IPS-11a (cell line): Measurements from ENCODE around the gene TSEN54.
A peak's percentile ranks its signal among the peaks of the same experiment; 100 is the strongest.

Source experiments
- H3K4me3 ChIP-seq: one replicate; pipeline ENCODE4 v1.5.1; 2013; ENCODE audit warnings: low read depth, low read length, control low read depth

The TSEN54 gene

GRCh38 chr17:75502721-75503329, 13.5 kb upstream of the TSEN54 start:
- no peak overlapping the region for H3K4me3 ChIP-seq

- no peak overlapping the region for H3K4me3 ChIP-seq
Measured at GRCh38 chr17:75503337-75503950, 12.9 kb upstream of the TSEN54 start.

DNA sequence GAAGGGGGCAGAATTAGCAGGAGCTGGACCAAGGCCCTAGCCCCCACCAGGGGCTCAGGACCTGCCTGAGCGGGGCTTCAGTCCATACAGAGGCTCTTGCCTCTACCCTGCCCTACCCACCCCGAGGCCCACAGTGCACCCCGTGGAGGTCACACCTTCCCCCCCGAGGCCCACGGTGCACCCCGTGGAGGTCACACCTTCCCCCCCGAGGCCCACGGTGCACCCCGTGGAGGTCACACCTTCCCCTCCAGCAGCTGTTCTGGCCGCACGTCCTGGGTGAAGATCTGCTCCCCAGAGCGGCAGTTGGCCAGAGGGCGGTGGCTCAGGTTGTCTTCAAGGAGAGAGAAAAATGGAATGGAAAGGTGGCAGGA, 12.4 kb upstream of the TSEN54 start:
- H3K4me3 ChIP-seq = no peak overlapping the region

DNA sequence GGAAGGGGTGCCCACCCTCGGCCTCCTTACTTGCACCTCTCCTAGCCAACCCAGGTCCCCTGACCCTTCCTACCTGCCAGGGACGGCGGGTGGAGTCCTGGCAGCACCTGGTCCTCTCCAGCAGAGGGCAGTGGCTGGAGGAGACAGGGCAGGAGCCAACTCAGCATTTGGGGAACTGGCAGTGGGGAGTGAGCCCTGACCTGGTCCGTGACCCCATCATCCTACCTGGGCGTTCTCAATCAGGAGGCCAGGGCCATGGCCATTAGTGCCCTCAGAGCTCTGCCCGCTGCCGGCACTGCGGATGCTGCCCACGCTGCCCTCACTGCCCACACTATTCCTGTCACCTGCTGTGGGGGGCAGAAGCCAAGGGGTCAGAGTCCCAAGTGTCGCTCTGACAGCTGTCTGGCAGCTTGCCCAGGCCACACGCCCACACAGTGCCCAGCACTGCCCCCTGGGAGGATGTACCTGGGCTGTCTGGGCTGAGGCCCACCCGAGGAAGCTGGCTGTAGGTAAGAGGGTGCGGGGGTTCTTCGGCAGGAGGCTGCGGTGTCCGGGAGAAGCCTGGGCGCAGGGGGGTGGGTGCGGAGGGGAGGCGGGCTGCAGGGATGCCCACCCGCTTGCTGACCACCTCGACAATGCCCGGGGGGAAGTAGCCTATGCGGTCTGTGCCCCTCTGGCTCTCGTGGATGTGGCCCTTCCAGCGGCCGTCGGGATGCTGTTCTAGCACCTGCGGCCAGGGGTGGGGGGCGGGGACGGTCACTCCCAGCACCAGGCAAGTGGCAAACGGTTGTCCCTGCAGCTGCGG, 11.8 kb upstream of the TSEN54 start:
- no peak overlapping the region for H3K4me3 ChIP-seq

DNA sequence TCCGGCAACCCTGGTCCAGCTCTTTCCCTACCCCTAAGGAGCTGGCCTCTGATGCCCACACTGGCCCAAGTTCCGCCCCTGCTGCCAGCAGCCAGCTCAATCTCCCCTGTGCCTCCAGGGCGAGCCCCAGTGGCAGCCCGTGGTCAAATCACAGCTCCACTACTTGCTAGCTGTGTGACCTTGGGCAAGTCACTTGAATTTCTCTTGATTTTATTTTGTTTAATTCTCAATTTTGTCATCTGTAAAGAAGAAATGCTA, 11.2 kb upstream of the TSEN54 start:
- no peak overlapping the region for H3K4me3 ChIP-seq

DNA sequence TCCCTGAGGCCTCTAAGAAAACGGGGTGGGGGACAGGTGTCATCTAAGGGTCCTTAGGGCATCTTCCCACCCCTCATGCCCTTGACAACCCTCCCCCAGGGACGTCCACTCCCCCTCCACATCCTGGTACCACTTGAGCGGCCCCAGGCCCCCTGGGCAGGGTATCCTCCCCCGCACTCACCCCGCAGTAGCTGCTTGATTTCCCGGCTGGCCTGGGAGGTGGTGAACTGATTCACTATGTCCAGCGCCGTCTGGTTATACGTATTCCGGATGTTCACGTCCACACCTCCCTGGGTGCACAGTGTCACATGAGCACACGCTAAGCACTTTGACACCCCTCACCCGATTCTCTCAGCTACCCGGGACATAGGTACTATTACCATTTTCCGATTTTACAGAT, 10.7 kb upstream of the TSEN54 start:
- H3K4me3 ChIP-seq = no peak overlapping the region

GRCh38 chr17:75506134-75506533, 10.2 kb upstream of the TSEN54 start:
- no peak overlapping the region for H3K4me3 ChIP-seq

DNA sequence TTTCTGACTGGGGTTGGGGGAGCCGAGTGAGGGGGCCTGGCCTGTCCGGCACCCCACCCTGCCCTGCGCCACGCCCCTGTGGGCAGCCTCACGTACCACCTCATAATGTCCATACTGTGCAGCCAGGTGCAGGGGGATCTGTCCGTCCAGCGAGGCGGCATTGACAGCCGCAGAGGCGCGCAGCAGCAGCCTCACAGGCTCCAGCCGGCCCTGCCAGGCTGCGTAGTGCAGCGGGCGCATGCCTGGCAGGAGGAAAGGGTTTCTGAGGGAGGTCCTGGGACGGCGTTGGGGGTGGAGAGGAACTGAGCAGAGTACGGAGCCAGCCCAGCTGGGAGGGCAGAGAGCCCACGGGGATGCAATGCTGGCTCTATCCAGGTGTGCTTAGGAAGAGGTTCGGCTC, 9.4 kb upstream of the TSEN54 start:
- H3K4me3 ChIP-seq = no peak overlapping the region

DNA sequence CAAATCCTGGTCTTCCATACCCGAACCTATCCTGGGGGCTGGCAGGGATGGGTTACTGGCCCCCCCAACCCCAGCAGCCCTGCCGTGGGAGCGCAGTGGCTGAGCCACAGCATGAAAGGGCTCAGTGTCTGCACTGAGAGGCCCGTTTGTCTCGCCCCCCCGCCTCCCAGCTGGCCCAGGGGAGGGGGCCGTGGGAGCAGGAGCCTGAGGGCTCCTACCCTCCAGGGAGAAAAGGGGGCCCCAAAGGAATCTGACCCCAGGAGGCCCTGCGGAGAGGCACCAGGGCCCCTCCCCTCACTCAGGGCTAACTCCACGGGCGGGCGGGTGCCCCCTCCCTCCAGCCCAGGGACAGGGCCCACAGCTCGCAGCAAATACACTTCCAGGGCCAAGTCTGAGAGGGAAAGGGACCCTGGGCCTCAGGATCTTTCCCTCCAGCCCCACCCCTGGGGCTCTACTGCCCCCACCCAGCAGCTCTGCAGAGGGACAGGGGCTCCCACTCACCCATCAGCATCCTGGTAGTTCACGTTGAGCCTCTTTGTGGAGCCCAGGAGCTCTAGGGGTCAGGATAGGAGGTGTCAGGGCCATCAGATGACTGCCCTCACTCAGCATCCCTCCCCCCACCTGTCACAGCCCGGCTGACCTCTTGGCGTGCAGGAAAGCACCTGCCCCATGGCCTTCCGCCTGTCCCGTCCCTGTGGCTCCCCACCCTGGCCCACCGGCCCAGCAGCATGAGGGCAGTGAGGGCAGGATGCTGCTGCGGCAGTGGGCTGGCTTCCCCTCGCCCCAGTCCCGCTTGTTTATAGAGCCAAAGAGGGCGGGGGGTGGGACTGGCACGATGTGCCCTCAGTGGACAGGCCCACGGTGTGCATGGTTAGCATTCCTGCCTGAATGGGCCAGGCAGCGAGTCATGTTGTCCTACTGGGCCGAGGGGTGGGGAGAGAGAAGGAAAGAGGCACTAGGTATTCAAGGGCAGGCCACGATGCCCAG, 8.3 kb upstream of the TSEN54 start:
- no peak overlapping the region for H3K4me3 ChIP-seq

- no peak overlapping the region for H3K4me3 ChIP-seq
Measured at GRCh38 chr17:75508931-75509361, 7.4 kb upstream of the TSEN54 start.

- no peak overlapping the region for H3K4me3 ChIP-seq
Measured at GRCh38 chr17:75509528-75510258, 6.6 kb upstream of the TSEN54 start.

DNA sequence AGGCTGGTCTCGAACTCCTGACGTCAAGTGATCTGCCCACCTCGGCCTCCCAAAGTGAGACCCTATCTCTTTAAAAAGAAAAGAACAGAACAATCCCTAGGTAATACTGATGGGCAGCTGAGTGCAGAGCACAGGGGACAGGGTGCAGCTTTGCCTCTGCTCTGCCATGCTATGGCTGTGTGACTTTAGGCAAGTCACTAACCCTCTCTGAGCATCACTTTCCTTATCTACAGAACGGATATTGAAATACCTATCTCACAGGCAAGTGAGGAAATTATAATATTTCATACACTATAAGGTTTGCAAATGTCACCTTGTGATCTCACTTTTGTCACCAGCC, 5.1 kb upstream of the TSEN54 start:
- H3K4me3 ChIP-seq = no peak overlapping the region

DNA sequence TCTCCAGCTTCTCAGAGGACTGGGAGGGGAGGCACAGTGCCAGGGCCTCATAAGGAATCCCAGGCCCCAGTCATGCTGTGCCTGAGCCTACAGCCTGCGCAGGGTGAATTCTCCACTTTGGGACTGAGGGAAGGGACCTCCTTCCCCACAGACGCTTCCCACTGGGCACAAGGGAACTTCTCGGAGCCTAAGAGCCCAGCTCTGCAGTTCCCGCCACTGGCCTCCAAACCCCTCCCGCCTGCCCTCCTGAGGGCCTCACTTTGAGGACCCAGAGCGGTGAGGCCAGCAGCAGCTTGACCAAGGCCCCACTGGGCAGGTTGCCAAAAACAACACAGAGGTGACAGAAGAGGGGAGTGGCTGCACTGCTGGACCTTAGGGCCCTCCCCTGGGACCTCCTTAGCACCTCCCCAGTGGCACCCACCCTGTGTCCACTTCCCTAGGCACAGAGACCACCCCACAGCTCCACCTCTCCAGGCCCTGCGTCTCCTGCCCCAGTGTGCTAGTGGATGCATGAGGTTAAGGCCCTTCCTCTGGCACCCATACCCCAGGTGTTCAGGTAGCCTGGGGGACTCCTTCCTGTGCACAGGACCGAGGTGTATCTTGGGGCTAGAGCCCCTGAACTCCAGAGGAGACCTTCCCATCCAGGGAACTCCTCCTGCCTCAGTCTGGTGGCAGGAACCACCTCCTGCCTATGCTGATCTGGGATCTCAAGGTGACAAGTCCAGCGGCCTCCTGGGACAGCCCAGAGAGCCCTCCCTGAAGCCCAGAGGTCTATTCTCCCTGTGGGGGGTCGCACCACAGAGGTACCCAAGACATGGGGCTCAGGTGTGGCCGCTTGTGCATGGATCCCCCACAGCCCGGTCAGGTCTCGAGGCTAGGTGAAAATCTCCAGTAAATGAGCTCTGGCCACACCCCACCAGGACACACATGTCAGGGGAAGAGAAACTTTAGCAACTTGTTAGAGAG, 4.4 kb upstream of the TSEN54 start:
- no peak overlapping the region for H3K4me3 ChIP-seq

- no peak overlapping the region for H3K4me3 ChIP-seq
Measured at GRCh38 chr17:75512926-75513640, 3.2 kb upstream of the TSEN54 start.

DNA sequence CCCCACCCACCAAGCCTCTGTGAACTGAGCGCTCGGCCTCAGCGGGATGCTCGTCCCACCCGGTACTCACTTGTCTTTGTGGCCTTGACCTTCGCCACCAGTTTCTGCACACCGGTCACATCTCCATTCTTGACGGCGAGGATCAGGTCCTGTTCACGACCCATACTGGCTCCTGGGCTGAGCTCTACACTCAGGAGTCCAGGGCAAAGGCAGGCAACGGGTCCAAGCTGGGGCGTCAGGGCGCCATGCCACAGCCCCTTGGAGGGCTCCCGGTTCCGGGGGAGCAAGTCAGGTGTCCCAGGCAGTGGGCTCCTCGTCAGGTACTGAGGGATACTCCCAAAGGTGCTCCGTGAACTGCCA, 2.7 kb upstream of the TSEN54 start:
- no peak overlapping the region for H3K4me3 ChIP-seq

DNA sequence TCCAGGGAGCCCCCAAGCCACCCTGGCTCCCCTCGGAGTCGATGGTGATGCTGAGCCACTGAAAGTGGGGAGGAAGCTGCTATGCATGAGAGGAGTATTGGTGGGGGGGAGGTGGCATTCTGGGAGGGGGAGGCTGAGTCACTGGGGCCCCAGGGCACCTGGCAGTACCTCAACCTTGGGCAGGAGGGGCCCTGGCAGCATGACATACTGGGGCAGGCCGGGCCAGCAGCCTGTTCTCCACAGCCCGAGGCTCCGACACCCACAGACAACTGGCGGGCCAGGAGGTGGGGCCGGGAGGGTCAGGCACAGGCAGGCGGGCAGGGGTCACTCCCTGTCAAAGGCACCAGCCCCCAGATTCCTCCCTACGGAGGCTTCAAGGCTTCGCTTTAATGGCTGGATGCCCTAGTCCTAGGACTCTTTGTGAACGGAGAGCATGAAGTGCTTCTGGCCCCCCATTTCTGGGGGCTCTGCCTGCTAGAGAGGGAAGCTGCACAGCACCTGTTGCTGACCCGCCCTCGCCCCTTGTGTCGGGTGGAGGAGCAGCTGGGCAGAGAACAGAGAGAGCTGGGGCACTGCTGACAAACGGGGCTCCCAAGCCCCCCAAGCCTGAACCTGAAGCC, 1.9 kb upstream of the TSEN54 start:
- H3K4me3 ChIP-seq = peak overlapping the region; percentile 74

GRCh38 chr17:75514919-75515495, 1.3 kb upstream of the TSEN54 start:
- H3K4me3 ChIP-seq = peak overlapping the region; percentile 74

DNA sequence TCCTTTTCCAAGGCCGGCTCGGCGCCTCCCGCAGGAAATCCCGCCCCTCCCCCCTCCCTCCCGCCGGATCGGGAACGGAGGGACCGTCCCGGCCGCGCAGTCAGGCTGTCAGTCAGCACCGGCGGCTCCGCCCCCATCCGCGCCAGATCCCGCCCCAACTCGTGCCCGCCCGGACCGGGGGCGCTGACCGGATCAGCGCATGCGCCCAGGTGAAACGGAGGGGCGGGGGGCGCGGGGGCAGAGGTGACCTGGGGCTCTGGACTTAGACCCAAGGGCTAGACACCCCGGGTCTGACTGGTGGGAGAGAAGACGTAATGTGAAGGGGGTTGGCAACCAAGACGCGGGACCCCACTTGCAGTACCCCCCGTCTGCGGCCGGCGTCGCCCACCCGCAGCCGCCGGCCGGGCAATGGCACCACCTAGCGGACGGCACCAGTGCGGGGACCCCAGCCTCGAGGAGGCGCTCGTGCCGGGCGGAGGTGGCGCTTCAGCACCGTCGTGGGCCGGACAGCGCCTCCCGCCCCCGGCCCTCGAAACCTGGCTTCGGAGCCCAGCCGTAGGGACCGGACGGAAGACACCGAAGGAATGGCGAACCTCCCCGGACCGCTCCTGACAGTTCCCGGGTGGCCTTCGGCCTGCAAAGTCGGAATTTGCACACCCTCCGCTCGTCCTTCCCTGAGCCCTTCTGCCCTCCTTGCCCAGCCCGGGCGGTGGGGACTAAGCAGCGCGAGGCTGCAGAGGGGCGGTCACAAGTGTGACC, 653 bp upstream of the TSEN54 start, which contains the start of gene CASKIN2:
Gene CASKIN2, minus strand, starts transcription at position 42 of the 759 bp plus-strand sequence. CDS start 1,733 bp downstream, outside the sequence.
- peak within 1 kb of the TSS; percentile 74 for H3K4me3 ChIP-seq
